GM12891 (cell line): ENCODE measurements around the gene BTG4.

ENCODE experiments used
- POLR2A ChIP-seq: IDR thresholded peaks from 2 replicates; pipeline ENCODE4 v1.6.1; 2011; ENCODE audit warnings: low read depth, low read length, control low read depth
- POLR2AphosphoS5 ChIP-seq: IDR thresholded peaks from 2 replicates; pipeline ENCODE4 v1.6.1; 2011; ENCODE audit warnings: low read depth, low read length, control low read depth
- POU2F2 ChIP-seq: IDR thresholded peaks from 2 replicates; pipeline ENCODE4 v1.6.1; 2011; ENCODE audit warnings: low read depth, mild to moderate bottlenecking, control low read depth, low read length, moderate library complexity
- SPI1 ChIP-seq: IDR thresholded peaks from 2 replicates; pipeline ENCODE4 v1.6.1; 2011; ENCODE audit warnings: low read depth, low read length, control low read depth
- TAF1 ChIP-seq: IDR thresholded peaks from 2 replicates; pipeline ENCODE4 v1.6.1; 2011; ENCODE audit warnings: low read depth, low read length, control low read depth

DNA sequence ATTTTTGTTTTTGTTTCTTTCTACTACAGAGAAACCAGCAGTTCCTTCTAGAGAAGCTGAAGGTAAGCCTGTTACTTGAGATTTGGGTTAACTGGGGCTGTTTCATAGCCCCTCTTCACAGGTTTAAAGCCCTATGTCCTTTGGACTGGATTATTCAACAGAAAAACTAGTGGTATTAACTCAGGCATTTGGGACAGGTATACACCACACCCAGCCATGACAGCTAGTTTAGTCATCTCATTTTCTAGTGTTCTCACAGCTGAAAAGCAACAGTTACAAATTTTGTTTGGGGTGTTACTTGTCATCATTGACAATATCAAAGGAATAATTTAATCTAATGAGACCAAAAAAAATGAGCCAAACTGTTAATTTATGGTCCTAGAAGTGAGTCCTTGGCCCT lies 42.3 kb upstream of the BTG4 start:
- TF ChIP-seq TAF1, result no peak
- TF ChIP-seq SPI1, result no peak
- TF ChIP-seq POLR2A, result no peak
- TF ChIP-seq POLR2AphosphoS5, result no peak
- TF ChIP-seq POU2F2, result no peak
